WTC11 (cell line): Measurements from ENCODE around the gene OSBP2. TPM values are rescaled to one million over a fixed set of nuclear protein-coding genes. Genes with fewer than 3 reads are reported as not detected.

Experiments
- ATAC-seq: fragments of 200-7000 bp; cut with Tn5 transposase; 2 replicates; pipeline ENCODE4 v1.10.0; 2021; ENCODE audit warnings: mild to moderate bottlenecking, moderate library complexity
- CTCF ChIA-PET: fragments of 300-600 bp; sonication (Branson Sonifier 250); formaldehyde crosslinking; loops from one replicate; lab custom pipeline; 2021; ENCODE audit warnings: antibody characterized with exemption; lab: Charles Lee
- POLR2A ChIA-PET: fragments of 350-600 bp; sonication (Branson Sonifier 250); formaldehyde crosslinking; loops from one replicate; lab custom pipeline; 2021; ENCODE audit warnings: antibody characterized with exemption; lab: Charles Lee
- DNase-seq: peaks from one replicate; pipeline ENCODE4 v3.0.0; 2021; ENCODE audit warnings: low spot score
- H3K27ac Mint-ChIP-seq: 2 replicates; pipeline ENCODE4 v1.8.0; 2021; ENCODE audit warnings: mixed read lengths
- H3K27me3 Mint-ChIP-seq: 2 replicates; pipeline ENCODE4 v1.8.0; 2021; ENCODE audit warnings: low read depth, mild to moderate bottlenecking, moderate library complexity, mixed read lengths
- H3K36me3 Mint-ChIP-seq: 2 replicates; pipeline ENCODE4 v1.8.0; 2021; ENCODE audit warnings: mixed read lengths
- H3K4me1 Mint-ChIP-seq: 2 replicates; pipeline ENCODE4 v1.8.0; 2022; ENCODE audit warnings: mixed read lengths
- H3K4me3 Mint-ChIP-seq: 2 replicates; pipeline ENCODE4 v1.8.0; 2021; ENCODE audit warnings: mild to moderate bottlenecking, moderate library complexity, mixed read lengths
- H3K9me3 Mint-ChIP-seq: 2 replicates; pipeline ENCODE4 v1.8.0; 2021; ENCODE audit warnings: mixed read lengths
- AFF4 ChIP-seq: sonication (generic); formaldehyde crosslinking; IDR thresholded peaks from 2 replicates; pipeline ENCODE4 v1.8.1; 2023; ENCODE audit warnings: mild to moderate bottlenecking, missing genetic modification reagents, borderline replicate concordance
- ATF6 ChIP-seq: sonication (generic); formaldehyde crosslinking; IDR thresholded peaks from 2 replicates; pipeline ENCODE4 v1.8.1; 2023; ENCODE audit warnings: mild to moderate bottlenecking, missing genetic modification reagents
- CREB1 ChIP-seq: sonication (generic); formaldehyde crosslinking; IDR thresholded peaks from 2 replicates; pipeline ENCODE4 v1.8.0; 2023; ENCODE audit warnings: mild to moderate bottlenecking, missing genetic modification reagents
- ELF4 ChIP-seq: sonication (generic); formaldehyde crosslinking; IDR thresholded peaks from 2 replicates; pipeline ENCODE4 v1.8.1; 2022; ENCODE audit warnings: low read depth, mild to moderate bottlenecking, moderate library complexity, missing genetic modification reagents
- FOXJ3 ChIP-seq: sonication (generic); formaldehyde crosslinking; IDR thresholded peaks from 2 replicates; pipeline ENCODE4 v1.9.0; 2021; ENCODE audit warnings: missing genetic modification reagents, mild to moderate bottlenecking, borderline replicate concordance
- GTF2I ChIP-seq: fragments of 250-450 bp; sonication (Bioruptor Pico); conservative IDR thresholded peaks from 2 replicates; pipeline ENCODE4 v1.4.0; 2021; ENCODE audit warnings: mild to moderate bottlenecking
- IRF1 ChIP-seq: sonication (generic); formaldehyde crosslinking; IDR thresholded peaks from 2 replicates; pipeline ENCODE4 v1.8.0; 2023; ENCODE audit warnings: missing genetic modification reagents
- JUN ChIP-seq: sonication (generic); formaldehyde crosslinking; IDR thresholded peaks from 2 replicates; pipeline ENCODE4 v1.8.0; 2023; ENCODE audit warnings: mild to moderate bottlenecking, missing genetic modification reagents
- MYBL2 ChIP-seq: sonication (generic); formaldehyde crosslinking; IDR thresholded peaks from 2 replicates; pipeline ENCODE4 v1.8.1; 2023; ENCODE audit warnings: mild to moderate bottlenecking, moderate library complexity, missing genetic modification reagents
- NFYB ChIP-seq: sonication (generic); formaldehyde crosslinking; conservative IDR thresholded peaks from 2 replicates; pipeline ENCODE4 v1.8.0; 2022; ENCODE audit warnings: low read depth, missing genetic modification reagents
- SMAD3 ChIP-seq: sonication (generic); formaldehyde crosslinking; IDR thresholded peaks from 2 replicates; pipeline ENCODE4 v1.8.0; 2022; ENCODE audit warnings: missing genetic modification reagents, mild to moderate bottlenecking, borderline replicate concordance
- TCF7 ChIP-seq: sonication (generic); formaldehyde crosslinking; IDR thresholded peaks from 2 replicates; pipeline ENCODE4 v1.8.0; 2022; ENCODE audit warnings: mild to moderate bottlenecking, low read depth, missing genetic modification reagents, moderate library complexity
- ZBTB21 ChIP-seq: sonication (generic); formaldehyde crosslinking; IDR thresholded peaks from 2 replicates; pipeline ENCODE4 v1.8.1; 2023; ENCODE audit warnings: mild to moderate bottlenecking, missing genetic modification reagents, borderline replicate concordance
- ZNF138 ChIP-seq: sonication (generic); formaldehyde crosslinking; conservative IDR thresholded peaks from 2 replicates; pipeline ENCODE4 v1.8.1; 2022; ENCODE audit warnings: mild to moderate bottlenecking, moderate library complexity, missing genetic modification reagents
- ZNF232 ChIP-seq: sonication (generic); formaldehyde crosslinking; IDR thresholded peaks from 2 replicates; pipeline ENCODE4 v1.8.0; 2022; ENCODE audit warnings: mild to moderate bottlenecking, missing genetic modification reagents
- ZNF263 ChIP-seq: sonication (generic); formaldehyde crosslinking; IDR thresholded peaks from 2 replicates; pipeline ENCODE4 v1.8.1; 2022; ENCODE audit warnings: low read depth, mild to moderate bottlenecking, moderate library complexity, missing genetic modification reagents
- ZNF425 ChIP-seq: fragments of 250-450 bp; sonication (Bioruptor Pico); conservative IDR thresholded peaks from 2 replicates; pipeline ENCODE4 v1.9.0; 2021; ENCODE audit warnings: mild to moderate bottlenecking
- total RNA-seq: library from RNA; stranded (reverse); gene quantifications from 3 replicates; pipeline ENCODE4 v1.2.3, GENCODE V29; 2021

The OSBP2 gene
- total RNA-seq, 1 experiment from 2014 or later = 4.1 TPM

- TF ChIP-seq ZBTB21 = no peak
- no peak for TF ChIP-seq ATF6 (CRISPR knock-in tag)
- TF ChIP-seq IRF1 (CRISPR knock-in tag) = no peak
- no peak for TF ChIP-seq ELF4 (CRISPR knock-in tag)
- no peak for TF ChIP-seq MYBL2
- TF ChIP-seq SMAD3 (CRISPR knock-in tag) = no peak
- TF ChIP-seq GTF2I (CRISPR knock-in tag) = no peak
- TF ChIP-seq ZNF232 (CRISPR knock-in tag) = no peak
- no peak for TF ChIP-seq CREB1 (CRISPR knock-in tag)
- no peak for TF ChIP-seq FOXJ3 (CRISPR knock-in tag)
- no peak for TF ChIP-seq JUN
- TF ChIP-seq NFYB (CRISPR knock-in tag) = no peak
- no peak for TF ChIP-seq ZNF425 (CRISPR knock-in tag)
- TF ChIP-seq, all 79 proteins: peak for 0
These were observed 171.0 kb downstream of the OSBP2 start (continued) for GRCh38 chr22:30865656-30866055.

- TF ChIP-seq AFF4 (CRISPR knock-in tag) (no peak), ZNF138 (CRISPR knock-in tag) (no peak), ZNF263 (CRISPR knock-in tag) (no peak), TCF7 (no peak)
- TF ChIP-seq, all 79 proteins: peak for 0
- Mint-ChIP-seq H3K4me3 (no peak overlapping the region), H3K4me1 (peaks cover 3% of the 10 kb centered on the region; the same call in 1 of the 2 replicates), H3K9me3 (no peaks in the 10 kb centered on the region), H3K36me3 (no peaks in the 10 kb centered on the region), H3K27ac (no peak overlapping the region), H3K27me3 (no peaks in the 10 kb centered on the region)
- ChIA-PET CTCF (interaction anchor here (1.0 to 1.4 kb wide), 3 partner anchors 10 to 56 kb away, joined by 3 to 4 read pairs (median 4); no protein-coding TSS in a partner anchor), POLR2A (no interaction called here)
- DNase-seq (no peak), ATAC-seq (no peak)
These were observed 171.5 kb downstream of the OSBP2 start for GRCh38 chr22:30866216-30866615.
